Measurements from ENCODE around the gene COASY. TPM values are rescaled to one million over a fixed set of nuclear protein-coding genes. Genes with fewer than 3 reads are reported as not detected.
A peak's percentile ranks its signal among the peaks of the same experiment; 100 is the strongest.

COASY gene
- total RNA-seq, 4 donors from 2014 or later, result 46.4 to 91.7 (median 57.6) TPM

GRCh38 chr17:42514279-42514678, 47.7 kb upstream of the COASY start:
- Histone ChIP-seq H3K9me3 (no peaks in the 10 kb centered on the region), H3K4me3 (no peak overlapping the region), H3K4me1 (peaks cover 17 to 35% (median 23%) of the 10 kb centered on the region in 4 donors), H3K27ac (no peak overlapping the region), H3K27me3 (no peaks in the 10 kb centered on the region), H3K36me3 (peaks cover 0 to 10% (median 0%) of the 10 kb centered on the region in 4 donors)
- TF ChIP-seq POLR2AphosphoS5 (IDR thresholded peaks at IDR 0.05), result no peak
- no peak for TF ChIP-seq EP300 (IDR thresholded peaks at IDR 0.05; ENCODE audit: low read depth)
- no peak for TF ChIP-seq CTCF (IDR thresholded peaks at IDR 0.05)
- TF ChIP-seq POLR2A (IDR thresholded peaks at IDR 0.05), result no peak
- no peak for DNase-seq
- intact Hi-C loops (cut with DNase I; ENCODE audit: low total_unique reads) (no loop called here), in situ Hi-C loops (cut with MboI; ENCODE audit: low pct_ligation_motif_present in 1 of 4, low pct_unique_long_range_greater_than_20kb in 1 of 4, low sequenced_read_pairs in 3 of 4) (loop anchor here in 2 of 4 donors (5.0 to 25.0 kb wide), 4 partner anchors 87 to 202 kb away; partner anchors contain the start of gene CAVIN1 (in 1 of the 2))
- 98% methylated on average over 10 of the region's 11 CpGs; no CpG with 5 or more reads in 1 of the 2 donors for WGBS, 2 donors (ENCODE audit: low coverage in 1 of 2)

- H3K27ac ChIP-seq, result no peak overlapping the region
- peaks cover 23 to 40% (median 29%) of the 10 kb centered on the region in 4 donors for H3K4me1 ChIP-seq
- in situ Hi-C loops (cut with MboI; ENCODE audit: low pct_ligation_motif_present in 1 of 4, low pct_unique_long_range_greater_than_20kb in 1 of 4, low sequenced_read_pairs in 3 of 4) (loop anchor here in 2 of 4 donors (5.0 to 25.0 kb wide), 4 partner anchors 88 to 203 kb away; partner anchors contain the start of gene CAVIN1 (in 1 of the 2)), intact Hi-C loops (cut with DNase I; ENCODE audit: low total_unique reads) (no loop called here)
- no peak overlapping the region for H3K4me3 ChIP-seq
- DNase-seq, result no peak
- H3K27me3 ChIP-seq, result no peaks in the 10 kb centered on the region
- peaks cover 0 to 10% (median 0%) of the 10 kb centered on the region in 4 donors for H3K36me3 ChIP-seq
- H3K9me3 ChIP-seq, result no peaks in the 10 kb centered on the region
- 86% methylated on average over 8 of the region's 8 CpGs; no CpG with 5 or more reads in 1 of the 2 donors for WGBS, 2 donors (ENCODE audit: low coverage in 1 of 2)
- TF ChIP-seq EP300 (IDR thresholded peaks at IDR 0.05; ENCODE audit: low read depth), result no peak
- no peak for TF ChIP-seq CTCF (IDR thresholded peaks at IDR 0.05)
- no peak for TF ChIP-seq POLR2AphosphoS5 (IDR thresholded peaks at IDR 0.05)
- no peak for TF ChIP-seq POLR2A (IDR thresholded peaks at IDR 0.05)
Observed at GRCh38 chr17:42514867-42515266, 47.1 kb upstream of the COASY start.

- in situ Hi-C loops (cut with MboI; ENCODE audit: low pct_ligation_motif_present in 1 of 4, low pct_unique_long_range_greater_than_20kb in 1 of 4, low sequenced_read_pairs in 3 of 4) (loop anchor here in 2 of 4 donors (25.0 kb wide), 3 partner anchors 105 to 205 kb away; partner anchors contain the start of gene CAVIN1 (in 1 of the 2)), intact Hi-C loops (cut with DNase I; ENCODE audit: low total_unique reads) (no loop called here)
Observed at GRCh38 chr17:42517516-42517915, 44.4 kb upstream of the COASY start.

More at GRCh38 chr17:42517516-42517915, 44.4 kb upstream of the COASY start:
- TF ChIP-seq POLR2AphosphoS5 (IDR thresholded peaks at IDR 0.05) (peak in 2 of 3 donors; percentile 33 to 45), EP300 (IDR thresholded peaks at IDR 0.05; ENCODE audit: low read depth) (no peak), CTCF (IDR thresholded peaks at IDR 0.05) (peak; percentile 92 to 98 (median 95))
- Histone ChIP-seq H3K36me3 (peaks cover 0 to 10% (median 0%) of the 10 kb centered on the region in 4 donors), H3K27ac (peak overlapping the region; percentile 89 to 98 (median 92)), H3K4me3 (no peak overlapping the region), H3K27me3 (no peaks in the 10 kb centered on the region), H3K4me1 (peaks cover 48 to 64% (median 55%) of the 10 kb centered on the region in 4 donors), H3K9me3 (no peaks in the 10 kb centered on the region)
- peak; percentile 91 for DNase-seq
- WGBS, 2 donors (ENCODE audit: low coverage in 1 of 2), result 8% methylated on average over 2 to 9 of the region's 9 CpGs

Data from transverse colon (tissue), 4 donors.